HG03108 (cell line): ENCODE measurements around the gene SLC16A7.

Source experiments
- ATAC-seq: cut with Tn5 transposase; IDR thresholded peaks from one replicate; pipeline ENCODE4 v1.9.1; 2021; ENCODE audit warnings: moderate library complexity; ENCODE audit not compliant: unreplicated experiment

Gene SLC16A7

DNA sequence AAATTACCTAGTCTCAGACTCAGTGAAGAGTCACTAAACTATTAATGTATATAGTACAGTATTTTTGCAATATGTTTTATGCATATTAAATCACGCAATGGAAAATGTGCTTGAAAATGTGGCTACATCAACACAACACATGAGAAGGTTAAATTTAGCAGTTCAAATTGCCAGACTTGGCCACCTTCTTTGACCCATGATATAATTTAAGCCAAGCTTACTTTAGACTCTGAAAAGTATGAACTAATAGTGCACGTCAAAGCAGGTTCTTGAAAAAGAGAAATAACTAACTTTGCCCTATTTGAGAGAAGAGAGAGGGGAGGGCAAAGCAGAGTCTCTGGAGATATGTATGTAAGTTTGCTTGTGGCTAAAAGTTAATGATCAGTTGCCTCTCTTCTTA, 68.7 kb downstream of the SLC16A7 start:
- no peak for ATAC-seq

DNA sequence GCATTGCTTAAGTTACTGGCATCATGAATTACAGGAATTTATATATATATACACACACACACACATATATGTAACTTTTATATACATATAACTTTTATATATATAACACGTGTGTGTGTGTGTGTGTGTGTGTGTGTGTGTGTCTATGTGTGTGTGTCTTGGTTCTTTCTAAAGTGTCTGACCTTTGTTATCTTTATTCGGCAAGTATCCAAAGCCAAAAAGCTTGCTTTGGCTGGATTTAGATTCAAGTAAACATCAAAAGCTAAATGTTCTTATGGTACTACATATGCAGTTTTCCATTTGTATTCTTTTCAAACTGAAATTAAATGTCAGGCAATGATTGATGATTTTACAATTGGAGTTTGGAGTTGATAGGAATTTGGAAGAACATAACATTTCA, 69.9 kb downstream of the SLC16A7 start:
- ATAC-seq, result no peak

DNA sequence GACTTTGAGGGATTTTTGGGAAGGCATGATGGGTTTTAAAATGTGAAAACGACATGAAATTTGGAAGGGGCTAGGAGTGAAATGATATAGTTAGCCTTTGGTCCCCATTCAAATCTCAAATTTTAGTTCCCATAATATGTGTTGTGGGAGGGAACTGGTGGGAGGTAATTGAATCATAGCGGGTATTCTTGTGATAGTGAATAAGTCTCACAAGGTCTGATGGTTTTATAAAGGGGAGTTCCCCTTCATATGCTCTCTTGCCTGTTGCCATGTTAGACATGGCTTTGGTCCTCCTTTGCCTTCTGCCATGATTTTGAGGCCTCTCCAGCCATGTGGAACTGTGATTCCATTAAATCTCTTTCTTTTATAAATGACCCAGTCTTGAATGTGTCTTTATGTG, 72.8 kb downstream of the SLC16A7 start:
- no peak for ATAC-seq

DNA sequence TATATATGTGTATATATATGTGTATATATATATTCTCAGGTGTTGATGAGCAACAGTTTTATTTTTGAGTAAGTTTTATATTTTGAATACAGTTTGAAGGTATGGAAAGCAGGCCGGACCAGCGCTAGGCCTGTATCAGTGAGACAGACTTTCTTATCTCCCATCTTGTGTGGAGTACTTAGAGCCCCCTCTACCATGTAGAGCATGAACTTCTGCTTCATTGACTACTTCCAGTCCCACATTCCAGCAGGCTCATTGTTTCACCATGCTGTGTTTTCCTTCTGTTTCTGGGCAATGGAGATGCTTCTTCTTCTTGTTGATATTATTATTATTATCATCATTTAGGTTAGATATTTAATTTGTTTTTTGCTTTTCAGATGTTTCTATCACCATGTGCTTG, 76.4 kb downstream of the SLC16A7 start:
- no peak for ATAC-seq

DNA sequence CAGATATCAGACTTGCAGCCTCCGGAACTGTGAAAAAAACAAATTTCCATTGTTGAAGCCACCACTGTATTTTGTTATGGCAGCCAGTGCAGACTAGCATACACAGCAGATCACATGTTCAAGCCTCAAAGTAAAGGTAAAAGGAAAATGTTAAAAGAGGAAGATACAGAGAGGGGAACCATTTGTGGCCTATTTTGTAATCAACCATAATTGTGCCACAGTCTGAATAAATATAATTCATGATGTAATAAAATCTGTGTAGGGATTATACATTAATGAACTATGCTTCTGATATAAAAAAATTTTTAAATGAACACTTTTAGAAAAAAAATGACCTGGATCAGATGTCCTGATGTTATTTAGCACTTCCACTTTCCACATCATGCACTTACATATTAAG, 79.6 kb downstream of the SLC16A7 start:
- ATAC-seq, result no peak

DNA sequence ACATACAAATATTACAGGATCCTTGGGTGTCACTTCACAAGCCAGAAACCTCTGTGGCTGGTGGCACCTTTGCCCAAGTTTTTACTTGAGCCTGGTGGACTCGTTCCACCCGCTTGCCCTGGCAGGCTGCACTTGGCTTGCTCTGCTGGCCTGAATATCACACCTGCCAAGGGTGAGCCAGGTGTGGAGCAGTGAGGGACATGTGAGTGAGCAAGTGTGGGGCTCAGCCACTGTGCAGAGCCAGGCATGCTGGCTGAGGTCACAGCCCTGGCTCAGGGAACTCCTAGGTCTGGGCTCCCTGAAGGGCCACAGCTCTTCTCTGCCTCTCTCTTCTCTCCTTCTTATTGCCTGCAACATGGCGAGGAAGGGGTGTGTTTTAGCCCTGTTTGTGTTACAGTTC, 82.0 kb downstream of the SLC16A7 start:
- no peak for ATAC-seq

DNA sequence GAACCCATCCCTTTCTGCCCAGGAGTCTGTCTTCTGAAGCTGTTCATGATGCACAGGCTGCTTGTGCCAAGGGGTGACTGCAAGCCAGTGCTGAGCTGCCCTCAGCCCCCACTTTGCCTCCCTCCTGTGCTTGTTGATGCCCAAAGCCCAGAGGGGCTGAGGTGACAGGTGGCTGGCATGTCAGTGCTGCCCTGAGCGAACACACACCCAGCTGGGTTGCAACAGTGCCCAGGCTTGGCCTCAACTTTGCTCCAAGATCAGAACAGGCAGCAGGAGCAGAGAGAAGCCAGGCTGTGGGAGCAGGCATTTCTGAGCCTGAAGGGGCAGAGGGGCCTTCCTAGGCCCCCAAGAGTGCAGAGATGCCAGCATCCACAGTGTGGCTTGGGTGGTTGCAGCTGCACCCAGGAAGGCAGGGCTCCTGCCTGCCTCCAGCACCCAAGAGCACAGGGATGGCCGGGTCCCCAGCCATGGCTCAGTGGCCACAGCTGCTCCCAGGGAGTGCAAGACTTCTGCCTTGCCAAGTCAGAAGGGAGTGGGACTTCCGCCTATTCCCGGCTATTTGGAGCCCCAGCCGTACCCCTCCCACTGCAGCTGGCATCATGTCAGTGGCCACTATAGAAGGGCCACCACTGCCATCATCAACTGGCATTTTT, 83.1 kb downstream of the SLC16A7 start:
- no peak for ATAC-seq

DNA sequence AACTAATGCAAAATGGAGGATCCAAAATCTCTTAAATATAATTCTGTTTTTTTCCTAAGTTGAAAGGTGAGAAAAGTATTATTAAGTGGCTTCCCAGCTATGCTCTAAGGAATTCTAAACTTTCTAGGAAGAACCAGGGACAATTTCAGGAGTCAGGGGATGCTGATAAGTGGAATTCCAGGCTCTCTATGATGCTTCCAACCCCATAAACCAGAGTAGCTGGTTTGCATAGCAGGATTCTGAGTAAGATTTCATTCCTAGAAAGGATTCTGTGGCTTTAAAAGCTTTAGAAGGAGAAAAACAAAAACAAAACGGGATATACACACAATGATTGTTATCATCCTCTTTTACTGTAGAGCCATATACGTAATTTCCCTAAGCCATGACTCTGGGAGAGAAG, 93.9 kb downstream of the SLC16A7 start:
- ATAC-seq, result no peak

DNA sequence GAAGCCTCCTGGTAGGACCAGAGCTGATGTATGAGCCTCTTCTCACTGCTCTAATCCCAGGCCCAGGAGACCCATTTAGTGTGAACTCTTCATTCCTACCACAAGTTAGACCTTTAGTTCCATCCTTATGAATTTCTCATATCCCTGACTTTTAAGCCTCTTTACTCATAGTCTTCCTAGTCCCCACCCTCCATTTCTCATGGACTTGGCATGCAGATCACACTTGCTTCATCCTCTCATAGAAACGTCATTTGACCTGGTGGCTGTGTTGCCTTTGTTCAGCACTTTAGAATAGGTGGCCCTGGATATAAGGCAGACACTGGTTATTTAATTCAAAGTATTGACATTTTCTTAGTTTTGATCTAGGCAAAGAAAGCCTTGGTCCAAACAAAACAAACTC, 99.5 kb downstream of the SLC16A7 start:
- no peak for ATAC-seq

DNA sequence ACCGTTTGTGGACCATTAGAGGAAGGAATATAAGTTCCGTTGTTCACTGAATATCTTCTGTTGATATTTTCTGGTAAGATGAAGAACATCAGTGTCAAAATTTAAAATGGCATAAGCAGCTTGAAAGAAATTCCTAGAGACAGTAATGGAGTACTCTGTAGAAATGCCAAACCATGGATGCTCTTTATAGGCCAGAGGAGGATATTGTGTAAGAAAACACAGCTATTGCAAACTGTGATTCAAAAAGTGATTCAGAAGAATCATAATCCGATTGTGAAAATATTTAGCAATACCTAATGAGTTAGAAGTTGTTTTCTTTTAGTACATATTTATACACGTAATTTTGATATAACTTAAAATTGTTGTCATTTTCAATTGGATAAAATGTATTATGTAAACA, 102.8 kb downstream of the SLC16A7 start:
- no peak for ATAC-seq

DNA sequence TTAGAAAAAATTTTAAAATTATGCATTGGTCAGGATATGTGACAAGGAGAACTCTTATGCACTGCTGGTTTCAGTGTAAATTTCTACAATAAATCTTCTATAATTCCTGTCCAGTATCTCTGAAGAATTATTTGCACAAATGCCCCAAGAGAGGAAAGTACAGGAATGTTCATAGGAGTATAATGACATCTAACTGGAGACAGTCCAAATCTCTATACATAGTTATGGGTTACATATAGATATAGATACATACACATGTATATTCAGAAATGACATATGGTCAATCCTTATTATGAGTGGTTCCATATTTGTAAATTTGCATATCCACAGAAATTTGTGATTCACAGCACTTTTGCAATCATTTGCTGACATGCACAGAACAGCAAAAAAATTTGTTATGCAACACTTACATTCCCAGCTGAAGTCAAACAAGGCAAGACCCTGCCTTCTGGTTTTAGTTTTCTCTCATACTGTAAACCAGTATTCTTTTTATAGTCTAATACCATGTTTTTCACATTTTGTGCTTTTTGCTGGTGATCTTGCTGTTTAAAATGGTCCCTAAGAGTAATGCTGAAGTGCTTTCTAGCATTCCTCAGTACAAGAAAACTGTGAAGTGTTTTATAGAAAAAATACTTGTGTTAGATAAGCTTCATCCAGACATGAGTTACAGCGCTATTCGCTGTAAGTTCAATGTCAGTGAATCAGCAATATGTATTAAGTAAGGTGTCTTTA, 103.8 kb downstream of the SLC16A7 start:
- ATAC-seq, result no peak

DNA sequence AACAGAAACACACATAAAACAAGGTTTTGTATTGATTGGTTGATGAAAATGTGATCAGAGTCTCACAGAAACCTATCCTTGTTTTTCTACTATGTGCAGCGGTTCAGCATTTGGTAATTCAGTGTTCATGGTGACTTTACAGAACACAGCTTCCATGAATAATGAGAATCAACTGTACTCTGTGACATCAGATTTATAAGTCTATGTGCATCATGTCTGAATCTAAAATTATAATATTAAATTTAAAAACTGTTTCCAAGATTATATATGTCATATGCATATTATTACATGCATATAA, 104.3 kb downstream of the SLC16A7 start:
- ATAC-seq, result no peak

DNA sequence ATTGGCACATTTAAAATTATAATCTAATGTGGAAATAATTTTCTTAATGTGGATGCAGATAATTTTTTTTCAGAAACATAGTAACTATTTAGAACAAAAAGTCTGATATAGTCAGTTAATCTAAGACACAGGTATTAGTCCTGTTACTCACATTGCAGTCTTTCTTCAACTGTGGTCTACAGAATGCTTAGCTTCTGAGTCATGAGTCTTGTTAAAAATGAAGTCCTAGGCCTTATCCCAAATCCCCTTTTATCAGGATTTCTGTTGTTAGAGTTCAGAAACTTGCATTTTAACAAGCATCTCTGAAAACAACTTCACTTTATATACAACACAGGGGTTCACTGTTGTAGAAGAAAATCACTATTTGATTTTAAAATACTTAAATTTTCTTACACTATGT, 112.2 kb downstream of the SLC16A7 start:
- ATAC-seq, result no peak

DNA sequence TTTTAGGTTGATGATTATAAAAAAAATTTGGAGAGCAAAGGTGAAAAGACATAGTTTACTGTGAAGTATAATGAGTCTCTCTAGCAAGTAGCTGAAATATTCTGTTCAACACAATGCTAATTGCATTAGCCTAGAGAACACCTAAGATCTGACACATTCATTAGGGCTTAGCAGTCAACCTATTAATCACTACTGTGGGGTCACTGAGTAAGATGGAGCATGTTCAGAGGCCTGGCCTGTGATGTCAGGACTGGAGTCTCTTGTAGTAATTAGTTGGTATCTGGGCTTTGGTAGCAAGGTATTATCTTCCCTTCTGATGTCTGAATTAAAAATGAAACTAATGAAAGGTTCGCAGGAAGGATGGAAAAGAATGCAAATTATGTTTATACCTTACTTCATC, 112.7 kb downstream of the SLC16A7 start:
- no peak for ATAC-seq

DNA sequence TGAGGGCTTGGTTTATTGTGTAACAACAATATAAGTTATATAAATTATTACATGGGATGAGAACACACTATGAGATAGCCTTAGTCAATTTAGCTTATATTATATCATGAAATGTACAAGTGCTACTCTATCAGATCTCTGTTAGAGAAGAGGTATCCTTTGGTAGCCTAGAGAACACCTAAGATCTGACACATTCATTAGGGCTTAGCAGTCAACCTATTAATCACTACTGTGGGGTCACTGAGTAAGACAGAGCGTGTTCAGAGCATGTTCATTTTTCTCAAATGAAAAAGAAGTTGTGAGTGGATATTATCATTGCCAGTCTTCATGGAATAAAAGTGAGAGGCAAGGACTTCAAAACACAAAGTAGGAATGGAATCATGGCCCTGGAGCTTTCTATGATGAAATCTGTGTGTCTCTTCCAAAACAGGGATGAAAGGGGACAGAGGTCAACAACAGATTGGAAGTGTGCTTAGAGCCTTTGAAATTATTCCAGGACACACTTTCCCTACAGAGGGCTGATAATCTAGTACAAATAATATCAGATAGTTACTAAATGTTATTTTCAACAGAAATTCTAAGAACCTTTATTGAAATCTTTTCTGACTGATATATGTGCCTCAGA, 114.3 kb downstream of the SLC16A7 start:
- no peak for ATAC-seq

DNA sequence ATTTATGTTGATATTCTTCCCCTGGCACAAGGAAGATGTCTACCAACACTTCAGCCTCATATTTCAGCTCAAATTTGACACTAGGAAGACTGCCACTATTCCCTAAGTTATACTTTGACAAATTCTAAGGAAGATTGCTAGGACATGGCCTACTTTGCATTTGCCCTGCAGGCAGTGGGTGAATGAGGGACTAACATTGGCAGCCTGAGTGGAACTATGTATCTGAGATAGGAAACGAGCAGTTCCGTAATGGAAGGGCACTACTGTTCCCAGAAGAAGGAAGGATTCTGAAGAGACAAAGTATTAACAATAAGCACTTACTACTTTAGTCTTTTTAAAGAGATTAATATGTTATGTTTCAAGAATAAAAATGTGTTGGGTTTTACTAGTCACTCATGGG, 115.1 kb downstream of the SLC16A7 start:
- no peak for ATAC-seq

DNA sequence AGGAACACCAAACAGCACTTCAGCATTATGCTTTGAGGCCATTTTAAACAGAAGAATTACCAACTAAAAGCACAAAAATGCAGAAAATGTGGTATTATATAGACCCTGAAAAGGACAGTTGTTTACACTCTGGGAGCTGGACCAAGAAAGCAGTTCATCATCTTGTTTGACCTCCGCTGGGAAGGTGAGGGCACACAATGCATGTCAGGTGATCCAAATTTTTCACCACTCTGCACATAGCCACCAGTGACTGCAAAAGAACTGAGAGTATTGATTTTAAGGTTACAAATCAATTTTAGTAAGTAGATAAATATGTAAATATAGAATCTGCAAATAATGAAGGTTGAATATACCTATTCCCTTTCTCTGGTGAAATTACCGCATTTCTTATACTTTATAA, 119.6 kb downstream of the SLC16A7 start:
- no peak for ATAC-seq

DNA sequence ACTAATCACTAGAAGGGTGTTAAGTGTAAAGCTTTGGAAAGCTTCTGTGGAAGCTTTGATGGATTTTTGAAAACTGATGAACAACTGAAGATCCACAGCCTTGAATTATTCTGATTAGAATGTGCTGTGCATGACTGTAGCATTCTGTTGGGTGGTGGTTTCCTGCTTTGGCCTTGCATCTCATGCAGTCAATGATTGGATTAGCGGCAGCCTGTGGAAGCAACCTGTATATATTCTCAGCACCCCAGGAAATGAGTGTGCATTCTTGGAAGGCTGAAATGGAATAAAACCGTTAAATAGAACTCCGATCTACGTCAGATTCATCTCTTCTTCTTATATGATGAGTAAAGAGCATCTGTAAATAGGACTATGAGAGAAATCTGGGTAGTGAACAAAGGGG, 120.2 kb downstream of the SLC16A7 start:
- ATAC-seq, result no peak

DNA sequence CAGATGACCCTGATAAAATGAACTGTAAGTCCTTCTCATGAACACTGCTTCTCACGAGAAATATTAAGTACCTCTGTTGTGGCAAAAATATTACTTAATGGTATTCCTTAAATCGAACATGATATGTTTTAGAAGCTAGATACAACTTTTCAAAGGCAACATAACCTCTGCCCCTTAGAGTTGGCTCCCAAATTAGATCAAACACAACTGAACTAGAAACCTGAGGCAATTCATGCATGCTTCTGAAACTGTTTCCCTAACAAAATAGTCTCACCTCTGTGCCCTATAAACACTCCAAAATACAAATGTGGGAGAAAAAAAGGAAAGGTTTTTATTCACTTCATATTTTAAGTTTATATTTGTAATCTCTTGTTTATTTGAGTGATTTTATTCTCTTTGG, 121.6 kb downstream of the SLC16A7 start:
- ATAC-seq, result no peak

DNA sequence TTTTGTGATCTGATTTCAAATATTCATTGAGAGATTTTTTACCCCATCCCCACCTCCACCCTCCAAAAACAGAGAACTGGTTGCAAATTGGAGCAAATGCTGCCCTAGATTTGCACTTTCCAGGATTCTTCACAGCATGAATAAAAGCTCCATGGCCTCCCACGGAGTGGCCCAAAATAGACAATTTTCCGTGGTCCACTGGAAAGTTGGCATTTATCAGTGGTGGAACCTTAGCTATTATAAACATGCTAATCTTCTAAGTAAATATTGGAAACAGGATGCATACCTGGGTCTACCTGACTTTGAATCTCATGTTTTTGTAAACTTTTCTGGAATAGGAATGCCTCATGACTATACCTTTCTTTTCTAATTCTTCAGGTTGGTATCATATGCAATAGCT, 123.9 kb downstream of the SLC16A7 start:
- ATAC-seq, result no peak

DNA sequence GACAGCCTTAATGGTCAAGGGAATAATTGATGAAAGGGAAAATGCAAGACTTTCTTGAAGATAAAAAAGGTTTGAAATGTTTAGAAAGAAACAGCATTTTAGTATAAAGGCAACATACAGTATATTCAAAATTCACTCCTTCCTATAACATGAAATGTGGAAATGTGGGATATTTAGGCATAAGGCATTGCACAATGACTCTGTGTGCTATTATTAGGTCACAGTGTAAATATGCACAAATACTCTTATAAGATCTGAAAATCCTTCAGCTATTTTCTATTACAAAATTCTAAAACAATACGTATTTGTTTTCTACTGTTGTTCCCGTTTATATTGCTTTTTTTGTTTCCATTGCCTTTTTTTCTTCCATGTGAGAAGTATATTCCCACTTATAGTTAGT, 127.7 kb downstream of the SLC16A7 start:
- ATAC-seq, result no peak

DNA sequence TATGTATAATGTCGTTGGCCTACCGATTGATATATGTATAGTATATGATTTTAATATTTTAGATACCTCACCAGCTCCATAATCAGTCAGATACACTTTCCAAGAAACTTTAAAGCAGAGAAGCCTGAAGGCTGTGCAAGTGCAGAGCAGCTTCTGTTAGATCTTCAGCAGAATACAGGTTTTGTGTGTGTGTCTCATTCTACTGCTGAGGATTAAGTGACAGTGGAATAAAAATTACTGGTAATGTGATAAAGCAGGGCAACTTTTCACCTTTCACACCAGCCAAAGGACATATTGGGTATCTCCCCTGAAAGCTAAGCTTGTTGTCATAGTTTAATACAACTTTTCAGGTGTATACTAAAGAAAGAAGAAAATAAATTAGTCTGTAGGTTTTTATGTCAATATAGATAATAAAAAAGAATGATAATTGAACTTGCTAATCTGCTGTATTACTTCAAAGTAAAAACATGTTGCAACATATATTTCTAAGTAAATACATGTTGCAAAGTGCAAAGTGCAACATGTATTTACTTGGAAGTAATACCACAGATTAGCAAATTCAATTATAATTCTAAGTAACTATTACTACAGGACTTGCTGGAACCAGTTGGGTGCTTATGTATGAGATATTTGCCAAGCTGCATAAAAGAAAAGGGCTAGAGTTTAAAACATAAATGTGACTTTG, 128.3 kb downstream of the SLC16A7 start:
- no peak for ATAC-seq
